DMS 273 (cell line): ENCODE measurements around the gene CLPTM1L.
A peak's percentile ranks its signal among the peaks of the same experiment; 100 is the strongest.
"Not testable (repeated sequence)": the region's sequence is repeated elsewhere in the genome, so short reads cannot be mapped to it uniquely, and the experiment has no call there.

Experiments
- DNase-seq: peaks from one replicate; lab custom pipeline; 2025; ENCODE audit not compliant: unreplicated experiment; lab: John Stamatoyannopoulos, UW

Gene CLPTM1L

GRCh38 chr5:1294835-1295649 lies 49.9 kb downstream of the CLPTM1L start, which contains the start of gene TERT:
Gene TERT, minus strand, starts transcription at chr5:1295068. Its CDS starts 79 bp downstream, at chr5:1294989.
- DNase-seq: peak; percentile 36

GRCh38 chr5:1294206-1294834 lies 50.6 kb downstream of the CLPTM1L start:
- no peak for DNase-seq

- no peak for DNase-seq
Observed at GRCh38 chr5:1293416-1294205, 51.3 kb downstream of the CLPTM1L start.

GRCh38 chr5:1292846-1293415 lies 52.0 kb downstream of the CLPTM1L start:
- no peak for DNase-seq

GRCh38 chr5:1292139-1292538 lies 52.8 kb downstream of the CLPTM1L start:
- DNase-seq: no peak

- DNase-seq: no peak
Observed at GRCh38 chr5:1291611-1292080, 53.3 kb downstream of the CLPTM1L start.

- DNase-seq: not testable (repeated sequence)
Observed at GRCh38 chr5:1290956-1291355, 53.9 kb downstream of the CLPTM1L start.

GRCh38 chr5:1289559-1289958 lies 55.3 kb downstream of the CLPTM1L start:
- DNase-seq: not testable (repeated sequence)

GRCh38 chr5:1288439-1289335 lies 56.2 kb downstream of the CLPTM1L start:
- DNase-seq: no peak

GRCh38 chr5:1285883-1286291 lies 59.0 kb downstream of the CLPTM1L start:
- no peak for DNase-seq

- no peak for DNase-seq
Observed at GRCh38 chr5:1285141-1285540, 59.8 kb downstream of the CLPTM1L start.

GRCh38 chr5:1284336-1284970 lies 60.4 kb downstream of the CLPTM1L start:
- DNase-seq: not testable (repeated sequence)

- DNase-seq: not testable (repeated sequence)
Observed at GRCh38 chr5:1283729-1284041, 61.2 kb downstream of the CLPTM1L start.

GRCh38 chr5:1282993-1283728 lies 61.7 kb downstream of the CLPTM1L start:
- DNase-seq: not testable (repeated sequence)

- DNase-seq: peak; percentile 72
Observed at GRCh38 chr5:1282131-1282992, 62.5 kb downstream of the CLPTM1L start.

GRCh38 chr5:1281038-1281882 lies 63.6 kb downstream of the CLPTM1L start:
- no peak for DNase-seq
